Measurements from ENCODE around the gene RMDN3. TPM values are rescaled to one million over a fixed set of nuclear protein-coding genes. Genes with fewer than 3 reads are reported as not detected.

The RMDN3 gene
- total RNA-seq, 1 donor from 2014 or later = 77.1 TPM

DNA sequence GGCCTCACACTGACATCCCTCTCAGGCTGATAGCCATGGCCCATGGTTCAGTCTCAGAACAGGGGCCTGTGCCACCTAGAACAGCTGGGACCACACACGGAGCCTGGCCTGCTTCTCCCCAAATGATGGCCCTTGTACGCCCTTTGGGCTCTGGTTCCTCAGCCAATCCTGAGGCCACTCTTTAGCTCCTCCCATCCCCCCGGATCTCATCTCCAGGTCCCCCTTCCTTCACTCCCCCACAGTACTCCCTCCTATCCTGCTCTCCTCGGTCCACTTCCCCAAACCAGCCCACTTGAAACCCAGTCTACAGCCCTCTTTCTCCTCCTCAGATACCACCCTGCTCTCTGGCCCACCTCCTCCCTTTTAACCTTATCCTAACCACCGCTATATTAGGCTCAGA is 34.1 kb upstream of the RMDN3 start:
- Histone ChIP-seq H3K36me3 (peaks cover 13% of the 10 kb centered on the region), H3K9me3 (no peaks in the 10 kb centered on the region), H3K4me3 (no peak overlapping the region), H3K27me3 (no peaks in the 10 kb centered on the region), H3K27ac (no peak overlapping the region), H3K4me1 (peaks cover 17% of the 10 kb centered on the region)
- TF ChIP-seq, protein P1, sequence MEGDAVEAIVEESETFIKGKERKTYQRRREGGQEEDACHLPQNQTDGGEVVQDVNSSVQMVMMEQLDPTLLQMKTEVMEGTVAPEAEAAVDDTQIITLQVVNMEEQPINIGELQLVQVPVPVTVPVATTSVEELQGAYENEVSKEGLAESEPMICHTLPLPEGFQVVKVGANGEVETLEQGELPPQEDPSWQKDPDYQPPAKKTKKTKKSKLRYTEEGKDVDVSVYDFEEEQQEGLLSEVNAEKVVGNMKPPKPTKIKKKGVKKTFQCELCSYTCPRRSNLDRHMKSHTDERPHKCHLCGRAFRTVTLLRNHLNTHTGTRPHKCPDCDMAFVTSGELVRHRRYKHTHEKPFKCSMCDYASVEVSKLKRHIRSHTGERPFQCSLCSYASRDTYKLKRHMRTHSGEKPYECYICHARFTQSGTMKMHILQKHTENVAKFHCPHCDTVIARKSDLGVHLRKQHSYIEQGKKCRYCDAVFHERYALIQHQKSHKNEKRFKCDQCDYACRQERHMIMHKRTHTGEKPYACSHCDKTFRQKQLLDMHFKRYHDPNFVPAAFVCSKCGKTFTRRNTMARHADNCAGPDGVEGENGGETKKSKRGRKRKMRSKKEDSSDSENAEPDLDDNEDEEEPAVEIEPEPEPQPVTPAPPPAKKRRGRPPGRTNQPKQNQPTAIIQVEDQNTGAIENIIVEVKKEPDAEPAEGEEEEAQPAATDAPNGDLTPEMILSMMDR (IDR thresholded peaks at IDR 0.05) = no peak
- ATAC-seq = no peak
- intact Hi-C loops (cut with DNase I) = no loop called here
- no peak for DNase-seq

DNA sequence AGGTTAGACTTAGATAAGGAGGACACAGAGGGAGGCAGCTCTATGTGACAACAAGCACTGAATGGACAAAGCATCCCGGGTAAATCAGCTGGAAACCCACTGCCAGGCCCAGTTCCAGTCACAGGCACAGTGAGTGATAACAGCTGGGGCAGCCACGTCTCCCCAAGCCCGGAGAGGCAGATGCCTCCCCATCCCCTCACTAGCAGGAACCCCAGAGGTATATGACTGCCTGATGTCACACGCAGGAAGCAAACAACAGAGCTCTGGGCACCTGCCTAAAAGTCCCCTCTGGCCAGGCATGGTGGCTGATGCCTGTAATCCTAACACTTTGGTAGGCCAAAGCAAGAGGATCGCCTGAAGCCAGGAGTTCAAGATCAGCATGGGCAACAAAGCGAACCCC is 32.9 kb upstream of the RMDN3 start:
- intact Hi-C loops (cut with DNase I) = no loop called here
- H3K27me3 ChIP-seq = no peaks in the 10 kb centered on the region
- ATAC-seq (no peak), DNase-seq (no peak)
- peaks cover 17% of the 10 kb centered on the region for H3K4me1 ChIP-seq
- no peak overlapping the region for H3K4me3 ChIP-seq
- peak overlapping the region; percentile 69 for H3K27ac ChIP-seq
- H3K9me3 ChIP-seq = no peaks in the 10 kb centered on the region
- peaks cover 13% of the 10 kb centered on the region for H3K36me3 ChIP-seq
- TF ChIP-seq, protein P1 (IDR thresholded peaks at IDR 0.05) = no peak

DNA sequence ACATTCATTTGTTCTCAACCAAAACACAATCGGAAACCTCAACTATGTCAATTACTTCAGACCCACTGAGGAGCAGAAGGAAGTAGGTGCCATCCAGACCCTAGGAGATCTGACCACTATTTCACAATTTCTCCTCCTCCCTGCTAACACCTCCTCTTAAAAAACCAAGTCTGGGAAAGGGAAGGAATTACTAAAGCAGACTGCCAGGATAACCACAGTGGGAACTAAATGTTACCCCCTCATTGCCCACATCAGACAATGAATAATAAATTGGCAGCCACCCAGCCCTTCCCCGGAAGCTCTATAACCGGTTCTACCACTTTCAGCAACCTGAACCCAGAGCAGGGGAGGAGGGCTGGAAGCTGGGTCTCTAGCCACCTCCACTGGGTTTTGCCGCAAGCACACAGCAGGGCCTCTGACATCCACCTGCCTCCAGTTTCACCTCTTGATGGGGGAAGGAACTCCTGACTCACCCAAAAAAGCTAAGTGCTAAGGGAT is 32.3 kb upstream of the RMDN3 start:
- Histone ChIP-seq H3K36me3 (peaks cover 12% of the 10 kb centered on the region), H3K4me1 (peaks cover 17% of the 10 kb centered on the region), H3K27me3 (no peaks in the 10 kb centered on the region), H3K27ac (peak overlapping the region; percentile 69), H3K9me3 (no peaks in the 10 kb centered on the region), H3K4me3 (no peak overlapping the region)
- intact Hi-C loops (cut with DNase I) = no loop called here
- peak; percentile 79 for ATAC-seq
- TF ChIP-seq, protein P1 (IDR thresholded peaks at IDR 0.05) = no peak
- peak; percentile 73 for DNase-seq

DNA sequence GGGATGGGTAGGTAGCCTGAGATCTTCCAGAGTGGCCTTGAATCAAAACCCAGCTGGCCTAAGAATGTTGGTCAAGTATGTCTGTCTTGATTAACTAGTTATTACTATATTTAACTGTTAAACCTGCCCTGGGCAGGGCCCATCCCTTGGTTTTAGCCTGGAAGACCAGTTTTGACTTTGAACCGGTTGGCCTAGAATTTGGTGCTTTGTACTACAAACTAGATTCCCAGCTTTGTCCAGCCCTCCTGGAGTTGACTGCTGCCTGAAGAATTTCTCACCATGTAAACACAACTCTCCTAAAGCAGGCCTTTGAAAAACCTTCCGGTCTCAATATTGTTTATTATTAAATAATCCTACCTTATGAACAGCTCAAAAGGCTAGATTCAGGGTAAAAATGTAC is 30.8 kb upstream of the RMDN3 start:
- H3K4me1 ChIP-seq = peaks cover 17% of the 10 kb centered on the region

DNA sequence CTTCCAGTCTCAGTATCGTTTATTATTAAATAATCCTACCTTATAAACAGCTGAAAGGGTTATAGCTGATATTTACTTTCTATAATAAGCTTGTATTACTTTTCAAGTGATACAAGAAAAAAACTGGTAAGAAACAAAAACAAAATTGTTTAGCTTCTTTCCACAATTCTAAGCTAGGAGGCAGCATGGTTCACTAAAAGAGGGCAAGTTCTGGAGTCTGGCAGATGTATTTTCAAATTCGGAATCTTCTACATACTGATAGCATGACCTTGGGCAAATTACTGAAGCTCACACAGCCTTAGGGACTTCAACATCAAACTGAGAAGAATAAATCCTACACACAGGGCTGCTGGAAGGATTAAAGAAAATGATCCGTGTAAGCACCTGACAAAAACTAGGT is 30.1 kb upstream of the RMDN3 start:
- Histone ChIP-seq H3K27ac (no peak overlapping the region), H3K4me3 (no peak overlapping the region), H3K4me1 (peaks cover 17% of the 10 kb centered on the region), H3K36me3 (no peaks in the 10 kb centered on the region), H3K9me3 (no peaks in the 10 kb centered on the region), H3K27me3 (no peaks in the 10 kb centered on the region)
- TF ChIP-seq, protein P1 (IDR thresholded peaks at IDR 0.05) = no peak
- intact Hi-C loops (cut with DNase I) = no loop called here
- ATAC-seq = no peak
- DNase-seq = no peak

More for the DNA sequence above, 30.8 kb upstream of the RMDN3 start:
- Histone ChIP-seq H3K27me3 (no peaks in the 10 kb centered on the region), H3K27ac (no peak overlapping the region), H3K9me3 (no peaks in the 10 kb centered on the region), H3K4me3 (no peak overlapping the region), H3K36me3 (no peaks in the 10 kb centered on the region)
- TF ChIP-seq, protein P1 (IDR thresholded peaks at IDR 0.05) = no peak
- DNase-seq (no peak), ATAC-seq (no peak)
- intact Hi-C loops (cut with DNase I) = no loop called here

Measured in upper lobe of right lung (tissue), 1 donor.